IMR-90 (cell line): Measurements from ENCODE around the gene HCFC1R1.

Experiments used
- CTCF ChIP-seq: conservative IDR thresholded peaks from 2 replicates; pipeline ENCODE4 v1.5.1; 2012; ENCODE audit warnings: mild to moderate bottlenecking, low read depth, low read length, improper control_type of control experiment
- MXI1 ChIP-seq: IDR thresholded peaks from 2 replicates; pipeline ENCODE4 v1.6.1; 2012; ENCODE audit warnings: low read depth, mild to moderate bottlenecking, low read length, moderate library complexity, borderline replicate concordance
- RAD21 ChIP-seq: IDR thresholded peaks from 2 replicates; pipeline ENCODE4 v1.6.1; 2012; ENCODE audit warnings: low read length, improper control_type of control experiment

GRCh38 chr16:3004781-3005284 is 18.9 kb downstream of the HCFC1R1 start:
- TF ChIP-seq CTCF (no peak), MXI1 (no peak), RAD21 (no peak)
